ENCODE data around the gene ST6GALNAC3.
"Not testable (repeated sequence)": the region's sequence is repeated elsewhere in the genome, so short reads cannot be mapped to it uniquely, and the experiment has no call there.

ST6GALNAC3 gene

DNA sequence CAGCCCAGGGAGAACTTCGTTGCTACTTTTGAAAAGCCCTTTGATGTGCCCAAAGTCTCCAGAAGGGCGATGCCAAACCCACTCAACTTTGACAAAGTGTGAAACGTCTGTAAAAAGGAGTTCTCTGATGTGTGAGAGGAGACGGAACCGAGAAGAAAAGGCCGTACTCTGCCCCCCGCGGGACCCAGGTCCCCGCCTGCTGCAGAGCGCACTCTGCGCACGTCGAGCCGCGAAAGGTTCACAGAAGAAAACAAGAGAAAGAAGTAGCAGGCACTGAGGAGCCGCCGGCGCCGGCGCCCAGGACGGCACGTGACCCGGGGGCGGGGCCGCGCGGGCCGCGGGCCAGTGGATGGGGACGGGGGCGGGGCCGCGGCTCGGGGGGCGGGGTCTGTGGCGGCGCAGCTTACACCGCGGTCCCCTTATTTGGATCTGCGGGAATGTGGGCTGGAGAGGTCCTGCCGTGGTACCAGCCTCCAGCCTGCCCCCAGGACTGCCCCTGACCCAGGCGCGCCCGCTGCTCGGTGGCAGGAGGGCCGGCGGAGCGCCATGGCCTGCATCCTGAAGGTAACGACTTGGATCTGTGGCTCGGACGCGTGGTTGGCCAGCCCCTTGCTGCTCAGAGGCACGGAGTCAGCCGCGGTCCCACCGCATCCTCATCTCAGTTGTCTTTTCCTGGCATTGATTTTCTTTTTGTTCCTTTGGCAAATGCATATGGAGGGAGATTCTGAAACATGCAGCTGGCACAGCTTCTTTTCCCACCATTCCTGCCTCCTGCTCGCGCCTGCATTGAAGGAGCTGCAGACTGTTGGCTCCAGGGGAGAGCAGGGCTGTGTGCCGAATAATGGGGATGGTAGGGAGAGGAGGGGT, at the start of gene ST6GALNAC3:
Gene ST6GALNAC3, plus strand, starts transcription at position 426 of the 867 bp plus-strand sequence.
- in situ Hi-C loops (cut with HindIII; ENCODE audit: low sequenced_read_pairs): no loop called here

DNA sequence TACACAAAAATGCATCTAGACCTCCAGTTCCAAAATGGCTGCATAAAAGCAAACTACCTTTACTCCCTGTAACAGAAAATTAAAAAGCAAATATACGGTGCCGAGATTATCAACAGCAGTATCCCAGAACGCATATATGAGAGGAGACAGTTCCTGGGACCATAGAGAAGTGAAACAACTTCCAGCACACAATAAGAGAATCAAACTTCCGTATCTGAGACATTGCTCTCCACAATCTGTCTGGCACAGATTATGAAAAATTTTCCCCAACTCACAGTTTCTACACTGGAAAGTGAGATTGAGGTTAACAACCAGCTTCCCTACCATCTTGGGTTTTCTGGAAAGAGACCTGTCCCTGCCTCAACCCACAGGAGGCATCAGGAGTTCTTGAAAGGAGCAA, 47.2 kb upstream of the ST6GALNAC3 start:
- in situ Hi-C loops (cut with HindIII; ENCODE audit: low sequenced_read_pairs): no loop called here

DNA sequence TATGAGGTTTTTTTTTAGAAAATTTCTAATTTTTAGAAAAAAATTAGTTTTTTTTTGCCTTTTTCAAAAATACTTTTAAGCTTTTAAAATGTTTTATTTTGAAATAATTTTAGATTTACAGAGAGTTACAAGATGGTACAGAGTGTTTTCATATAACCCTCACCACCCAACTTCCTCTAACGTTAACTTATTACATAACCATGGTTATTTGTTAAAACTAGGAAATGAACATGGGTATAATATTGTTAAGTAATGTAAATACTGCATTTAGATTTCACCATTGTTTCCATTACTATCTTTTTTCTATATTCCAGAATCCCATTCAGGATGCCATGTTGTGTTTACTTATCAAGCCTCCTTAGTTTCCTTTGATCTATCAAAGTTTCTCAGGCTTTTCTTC, 45.2 kb upstream of the ST6GALNAC3 start:
- in situ Hi-C loops (cut with HindIII; ENCODE audit: low sequenced_read_pairs): no loop called here

DNA sequence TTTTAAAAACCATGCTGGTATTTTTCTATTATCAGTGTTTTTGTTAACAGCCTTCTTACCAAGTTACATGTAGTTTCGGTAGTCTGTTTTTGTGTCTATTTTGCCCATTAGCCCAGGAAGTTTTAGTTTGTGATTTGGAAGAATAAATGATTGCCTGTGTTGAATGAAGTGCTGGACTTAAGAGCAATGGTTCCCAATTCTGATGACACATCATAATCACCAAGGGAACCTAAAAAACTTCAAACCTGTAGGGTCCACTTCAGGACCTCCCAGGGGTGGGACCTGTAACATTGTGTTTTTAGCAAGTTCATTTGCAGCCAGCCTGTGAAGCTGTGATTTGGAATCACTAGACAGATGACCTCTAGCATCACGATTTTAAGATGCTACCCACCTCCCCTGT, 43.0 kb upstream of the ST6GALNAC3 start:
- in situ Hi-C loops (cut with HindIII; ENCODE audit: low sequenced_read_pairs): no loop called here

DNA sequence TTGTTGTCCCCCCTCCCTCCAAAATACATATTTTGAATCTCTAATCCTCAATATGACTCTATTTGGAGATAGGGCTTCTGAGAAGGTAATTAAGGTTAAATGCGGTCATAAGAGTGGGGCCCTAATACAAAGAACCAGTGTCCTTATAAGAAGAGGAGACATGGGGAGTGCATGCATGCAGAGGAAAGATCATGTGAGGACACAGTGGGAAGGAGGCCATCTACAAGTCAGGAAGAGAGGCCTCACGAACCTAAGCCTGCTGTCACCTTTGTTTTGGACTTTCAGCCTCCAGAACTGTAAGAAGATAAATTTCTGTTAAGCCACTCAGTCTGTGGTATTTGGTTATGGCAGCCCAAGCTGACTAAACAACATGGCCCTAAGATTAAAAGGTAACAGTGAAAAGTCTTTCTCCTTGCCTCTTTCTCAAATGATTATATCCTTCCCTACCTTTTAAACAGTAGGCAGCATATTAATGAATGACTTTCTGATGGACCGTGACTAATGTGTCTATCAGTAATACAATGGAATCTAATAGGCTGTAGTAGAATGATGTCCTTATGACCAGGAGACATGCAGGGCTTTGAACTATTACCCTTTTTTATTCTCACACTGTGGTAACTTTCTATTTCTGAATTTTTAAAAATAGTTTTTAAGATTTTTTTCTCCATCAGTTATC, 40.6 kb upstream of the ST6GALNAC3 start:
- in situ Hi-C loops (cut with HindIII; ENCODE audit: low sequenced_read_pairs): no loop called here

DNA sequence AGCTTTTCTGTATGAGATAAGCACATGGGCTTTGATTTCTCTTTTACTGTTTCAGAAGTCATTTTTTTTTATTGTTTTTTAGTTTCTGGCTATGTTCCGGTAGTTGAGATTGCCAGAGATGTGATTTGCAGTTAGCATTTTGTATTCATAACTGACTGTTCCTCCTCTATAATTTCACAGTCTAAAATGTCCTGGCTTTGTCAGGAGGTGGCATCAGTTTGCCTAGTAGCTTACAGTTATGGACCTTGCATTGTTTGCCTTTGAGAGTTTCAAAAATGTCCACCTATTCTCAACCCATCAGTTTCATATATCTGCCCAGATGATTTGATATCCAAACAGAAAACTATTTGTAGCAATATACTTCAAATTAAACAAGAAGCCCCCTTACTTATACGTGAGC, 39.5 kb upstream of the ST6GALNAC3 start:
- in situ Hi-C loops (cut with HindIII; ENCODE audit: low sequenced_read_pairs): loop anchor here (5.0 kb wide), 1 partner anchor 72 kb away; no protein-coding TSS in a partner anchor

DNA sequence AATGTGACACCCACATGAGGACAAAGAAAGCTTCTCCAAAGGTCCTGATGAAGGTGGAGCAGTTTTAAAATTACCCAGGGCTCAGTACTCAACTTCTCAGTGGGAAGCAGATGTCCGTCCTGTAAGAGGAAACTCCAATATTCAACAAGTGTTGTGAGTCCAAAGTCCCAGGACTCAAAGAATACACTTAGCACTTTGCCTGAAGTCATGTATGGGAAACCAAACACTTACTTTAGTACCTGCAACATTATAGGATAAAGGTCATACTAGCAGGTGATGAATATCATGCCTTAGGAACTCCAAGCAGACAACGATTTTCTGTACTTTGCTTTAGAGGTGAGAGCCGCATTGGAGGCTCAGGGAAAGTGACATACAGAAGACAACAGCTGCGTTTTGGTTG, 37.2 kb upstream of the ST6GALNAC3 start:
- in situ Hi-C loops (cut with HindIII; ENCODE audit: low sequenced_read_pairs): loop anchor here (5.0 kb wide), 1 partner anchor 70 kb away; no protein-coding TSS in a partner anchor

DNA sequence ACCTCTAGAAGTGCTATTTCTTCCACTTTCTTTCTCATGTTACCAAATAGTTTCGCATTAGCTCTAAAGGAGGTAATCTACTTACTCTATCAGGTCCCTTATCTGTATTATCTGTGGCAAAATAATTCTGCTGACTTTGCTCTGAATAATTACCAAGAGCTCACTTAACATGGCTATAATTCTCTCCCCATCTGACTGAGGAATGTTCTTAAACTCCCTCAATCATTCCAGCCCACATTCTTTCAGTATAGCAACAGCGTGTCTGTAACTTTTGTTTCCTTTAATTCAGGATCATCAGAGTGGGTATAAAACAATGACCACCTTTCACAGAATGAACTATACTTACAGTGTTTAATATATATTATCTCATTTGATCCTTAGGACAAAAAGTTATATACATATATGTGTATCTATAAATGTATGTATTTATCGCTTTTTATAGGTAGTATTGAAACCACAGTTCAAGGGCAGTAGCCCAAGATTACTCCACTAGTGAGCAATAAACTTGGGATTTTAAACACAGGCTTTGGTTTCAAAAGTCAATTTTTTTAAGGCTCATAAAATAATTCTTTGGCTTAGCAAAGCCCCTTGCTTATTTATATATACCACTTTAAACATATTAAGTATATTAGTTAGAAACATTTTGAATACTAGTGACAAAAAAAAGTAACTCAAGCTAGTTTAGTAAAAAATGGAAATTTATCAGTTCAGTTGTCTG, 36.1 kb upstream of the ST6GALNAC3 start:
- in situ Hi-C loops (cut with HindIII; ENCODE audit: low sequenced_read_pairs): loop anchor here (5.0 kb wide), 1 partner anchor 69 kb away; no protein-coding TSS in a partner anchor

DNA sequence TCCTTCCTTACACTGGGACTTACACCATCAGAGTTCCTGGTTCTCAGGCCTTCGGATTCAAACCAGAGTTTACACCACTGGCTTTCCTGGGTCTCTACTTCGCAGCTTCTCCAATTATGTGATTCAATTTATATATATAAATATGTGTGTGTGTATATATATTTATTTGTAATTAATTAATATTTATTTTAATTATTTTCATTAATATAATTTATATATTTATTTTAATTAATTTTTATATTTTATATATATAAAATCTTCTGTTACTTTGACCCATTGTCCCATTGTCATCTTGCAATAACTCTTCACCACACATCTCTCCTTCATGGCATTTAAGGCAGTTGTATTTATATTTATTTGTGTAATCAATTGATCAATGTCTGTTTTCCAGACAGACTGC, 28.4 kb upstream of the ST6GALNAC3 start:
- in situ Hi-C loops (cut with HindIII; ENCODE audit: low sequenced_read_pairs): no loop called here

DNA sequence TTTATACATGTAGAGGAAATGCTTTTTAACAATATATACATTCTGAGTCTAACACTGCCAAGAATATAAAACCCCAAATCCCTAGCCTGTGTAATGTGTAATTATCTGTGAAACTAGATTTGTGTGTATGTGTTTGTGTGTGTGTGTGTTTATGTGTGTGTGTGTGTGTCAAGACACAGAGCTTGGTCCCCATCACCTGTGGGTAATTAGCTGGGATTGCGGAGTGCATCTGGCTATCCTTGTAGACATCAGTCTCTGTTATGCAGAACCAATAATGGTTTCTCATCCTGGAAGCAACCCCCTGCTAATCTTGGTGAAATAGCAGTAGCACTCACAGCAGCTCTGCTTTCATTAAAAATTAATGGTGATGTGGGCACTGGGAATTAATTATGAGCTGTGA, 26.3 kb upstream of the ST6GALNAC3 start:
- in situ Hi-C loops (cut with HindIII; ENCODE audit: low sequenced_read_pairs): no loop called here

DNA sequence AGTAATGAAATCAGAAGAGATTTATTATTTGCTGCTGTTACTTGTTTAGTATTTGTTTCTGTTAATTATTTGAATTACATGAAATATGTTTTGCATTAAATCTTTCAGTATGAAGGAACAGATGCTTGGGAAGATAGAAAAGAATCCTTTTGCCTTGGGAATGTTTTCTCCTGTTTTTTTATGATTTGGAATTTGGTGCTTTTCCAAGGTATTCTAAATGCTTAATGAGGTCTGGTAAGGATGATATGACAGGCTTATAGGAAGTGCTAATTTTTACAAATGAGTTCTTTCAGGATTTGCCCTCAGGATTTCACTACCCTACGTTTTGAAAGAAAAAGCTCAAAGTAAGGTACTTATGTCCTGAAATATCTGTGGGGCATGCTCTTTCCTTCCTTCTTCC, 25.6 kb upstream of the ST6GALNAC3 start:
- in situ Hi-C loops (cut with HindIII; ENCODE audit: low sequenced_read_pairs): no loop called here

DNA sequence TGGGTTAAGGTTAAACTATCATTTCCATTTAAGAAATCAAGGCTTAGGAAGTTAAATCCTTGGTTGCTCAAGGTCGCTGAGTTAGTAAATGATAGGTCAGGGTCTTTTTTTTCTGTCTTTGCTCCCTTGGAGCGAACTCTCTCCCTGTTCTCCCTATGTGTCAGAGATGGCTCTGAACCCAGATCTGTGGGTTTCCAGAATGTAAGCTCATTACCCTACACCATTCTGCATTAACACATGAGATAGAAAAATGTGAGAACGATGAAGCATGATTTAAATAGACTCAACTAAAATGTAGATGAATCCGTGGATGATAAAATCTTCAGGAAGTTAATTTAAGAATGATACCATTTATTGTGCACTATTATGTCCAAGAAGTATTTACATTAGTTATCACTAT, 25.0 kb upstream of the ST6GALNAC3 start:
- in situ Hi-C loops (cut with HindIII; ENCODE audit: low sequenced_read_pairs): no loop called here

DNA sequence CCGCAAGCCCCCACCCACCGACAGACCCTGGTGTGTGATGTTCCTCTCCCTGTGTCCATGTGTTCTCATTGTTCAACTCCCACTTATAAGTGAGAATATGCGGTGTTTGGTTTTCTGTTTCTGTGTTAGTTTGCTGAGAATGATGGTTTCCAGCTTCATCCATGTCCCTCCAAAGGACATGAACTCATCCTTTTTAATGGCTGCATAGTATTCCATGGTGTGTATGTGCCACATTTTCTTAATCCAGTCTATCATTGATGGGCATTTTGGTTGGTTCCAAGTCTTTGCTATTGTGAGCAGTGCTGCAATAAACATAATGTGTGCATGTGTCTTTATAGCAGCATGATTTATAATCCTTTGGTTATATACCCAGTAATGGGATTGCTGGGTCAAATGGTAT, 24.5 kb upstream of the ST6GALNAC3 start:
- in situ Hi-C loops (cut with HindIII; ENCODE audit: low sequenced_read_pairs): not testable (repeated sequence)

DNA sequence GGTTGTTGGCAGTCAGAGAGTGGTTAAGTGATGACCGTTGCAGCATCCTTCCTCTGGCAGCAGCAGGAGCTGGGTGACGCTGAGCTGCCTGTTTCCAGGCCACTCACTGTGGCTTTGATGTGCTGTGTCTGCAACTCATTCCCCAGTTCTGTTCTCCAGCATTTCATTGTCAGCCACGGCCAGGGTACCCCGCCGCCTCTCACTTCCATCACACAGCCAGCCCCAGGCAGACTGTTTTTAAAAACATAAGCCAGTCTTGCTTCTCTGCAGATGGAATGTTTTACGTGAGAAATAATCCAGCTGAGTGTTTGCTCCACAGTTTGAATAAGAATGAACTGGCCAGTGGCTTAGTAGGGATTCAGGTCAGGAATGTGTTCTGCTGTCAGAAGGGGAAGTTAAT, 21.5 kb upstream of the ST6GALNAC3 start:
- in situ Hi-C loops (cut with HindIII; ENCODE audit: low sequenced_read_pairs): no loop called here

DNA sequence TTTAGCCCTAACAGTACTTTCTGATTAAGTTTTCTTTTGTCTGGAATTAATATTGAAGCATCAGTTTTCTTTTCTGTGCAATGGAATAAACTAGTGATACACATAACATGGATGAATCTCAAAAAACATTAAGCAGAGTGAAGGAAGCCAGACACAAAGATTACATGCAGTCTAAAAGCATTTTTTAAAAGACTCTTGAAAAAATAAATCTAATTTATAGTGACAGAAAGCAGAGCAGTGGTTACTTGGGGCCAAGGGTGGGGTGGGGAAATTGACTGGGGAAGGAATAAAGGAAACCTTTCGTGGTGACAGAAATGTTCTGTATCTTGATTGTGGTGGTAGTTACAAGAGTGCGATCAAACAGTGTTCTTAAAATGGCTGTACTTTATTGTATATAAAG, 20.2 kb upstream of the ST6GALNAC3 start:
- in situ Hi-C loops (cut with HindIII; ENCODE audit: low sequenced_read_pairs): no loop called here

DNA sequence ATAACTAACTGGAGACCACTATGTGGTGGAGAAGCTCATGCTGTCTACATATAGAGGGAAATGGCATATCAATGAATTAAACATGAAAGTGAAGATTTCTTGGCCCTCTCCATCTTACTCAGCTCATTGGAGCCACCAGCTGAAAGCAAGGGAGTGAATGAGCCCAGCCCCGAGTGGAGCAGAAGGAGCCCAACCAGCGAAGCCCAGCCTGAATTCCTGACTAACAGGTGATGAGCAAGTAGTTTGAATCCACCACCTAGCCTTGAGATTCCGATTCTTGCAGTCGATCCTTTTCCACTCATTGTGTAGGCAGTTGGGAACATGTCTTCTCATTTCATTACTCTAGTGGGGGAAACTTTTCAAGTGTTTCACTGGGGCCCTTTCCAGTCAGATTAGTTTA, 18.6 kb upstream of the ST6GALNAC3 start:
- in situ Hi-C loops (cut with HindIII; ENCODE audit: low sequenced_read_pairs): no loop called here

DNA sequence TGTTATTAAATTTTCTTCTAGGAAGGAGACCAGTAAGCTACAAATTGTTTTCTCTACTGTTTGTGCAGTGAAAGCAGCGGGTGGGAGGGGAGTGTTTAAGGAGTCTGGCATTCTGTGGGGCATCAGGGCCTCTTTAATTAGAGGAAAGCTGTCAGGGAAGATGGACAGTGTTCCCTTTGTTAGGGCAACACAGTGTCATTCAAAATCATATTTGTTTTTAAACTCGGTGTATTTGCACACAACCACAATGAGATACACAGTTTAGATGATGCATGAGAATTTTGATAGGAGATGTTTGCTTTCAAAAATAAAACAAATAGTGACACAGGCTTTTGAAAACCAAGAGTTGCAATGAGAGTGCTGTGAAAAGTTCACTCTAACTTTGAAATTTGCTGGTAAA, 15.1 kb upstream of the ST6GALNAC3 start:
- in situ Hi-C loops (cut with HindIII; ENCODE audit: low sequenced_read_pairs): no loop called here

DNA sequence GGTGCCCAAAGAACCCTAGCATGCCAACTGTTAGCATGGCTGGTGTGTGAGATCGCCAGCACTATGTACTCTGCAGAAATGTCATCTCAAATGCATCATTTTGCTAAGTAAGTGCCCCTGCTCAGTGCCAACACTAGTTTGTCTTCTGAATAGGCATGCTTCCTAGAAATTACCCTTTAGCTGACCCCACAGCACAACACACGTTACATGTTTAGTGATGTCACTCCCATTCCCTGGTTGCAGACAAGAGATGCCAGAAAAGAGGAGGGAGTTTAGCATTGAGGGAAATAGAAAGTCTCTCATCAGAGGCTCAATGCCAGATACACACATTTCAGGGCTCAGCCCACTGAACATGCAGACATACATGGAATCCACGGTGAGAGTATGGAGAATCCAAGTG, 9.3 kb upstream of the ST6GALNAC3 start:
- in situ Hi-C loops (cut with HindIII; ENCODE audit: low sequenced_read_pairs): loop anchor here (5.0 kb wide), 1 partner anchor 68 kb away; no protein-coding TSS in a partner anchor

DNA sequence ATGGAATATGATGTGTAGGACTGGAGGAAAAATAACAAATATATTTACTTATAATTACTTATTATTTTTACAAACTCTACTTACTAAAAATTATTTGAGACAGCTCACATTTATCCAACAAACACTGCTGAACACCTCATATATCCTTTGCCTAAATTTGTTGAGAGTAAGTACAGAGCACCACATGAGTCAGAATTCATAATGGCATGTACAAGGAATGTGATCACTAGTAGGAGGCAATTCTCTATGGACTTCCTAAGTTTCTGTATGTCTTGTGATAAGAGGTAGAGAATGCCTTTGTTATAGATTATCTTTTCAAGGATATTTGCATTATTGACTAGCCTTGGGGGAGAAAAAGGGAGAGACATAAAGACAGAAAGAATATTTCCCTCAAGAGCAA, 8.2 kb upstream of the ST6GALNAC3 start:
- in situ Hi-C loops (cut with HindIII; ENCODE audit: low sequenced_read_pairs): loop anchor here (5.0 kb wide), 1 partner anchor 69 kb away; no protein-coding TSS in a partner anchor

DNA sequence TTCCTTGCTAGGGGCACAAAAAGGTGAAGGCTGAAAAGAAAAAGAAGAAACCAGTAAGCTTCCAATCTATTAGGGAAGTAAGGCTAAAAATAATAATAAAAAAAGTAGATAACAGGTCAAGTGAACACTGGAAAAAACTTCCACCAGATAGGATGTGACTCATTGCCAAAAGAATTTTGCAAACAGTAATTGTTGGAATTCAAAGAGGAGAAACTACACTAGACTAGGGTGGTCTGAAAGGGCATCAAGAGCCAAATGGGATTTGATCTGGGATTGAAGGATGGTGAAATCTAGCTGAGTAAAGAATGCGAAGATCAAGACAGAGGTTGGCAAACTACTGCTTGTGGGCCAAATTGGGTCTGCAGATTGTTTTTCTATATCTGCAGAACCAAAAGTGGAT, 6.0 kb upstream of the ST6GALNAC3 start:
- in situ Hi-C loops (cut with HindIII; ENCODE audit: low sequenced_read_pairs): loop anchor here (5.0 kb wide), 1 partner anchor 71 kb away; no protein-coding TSS in a partner anchor

DNA sequence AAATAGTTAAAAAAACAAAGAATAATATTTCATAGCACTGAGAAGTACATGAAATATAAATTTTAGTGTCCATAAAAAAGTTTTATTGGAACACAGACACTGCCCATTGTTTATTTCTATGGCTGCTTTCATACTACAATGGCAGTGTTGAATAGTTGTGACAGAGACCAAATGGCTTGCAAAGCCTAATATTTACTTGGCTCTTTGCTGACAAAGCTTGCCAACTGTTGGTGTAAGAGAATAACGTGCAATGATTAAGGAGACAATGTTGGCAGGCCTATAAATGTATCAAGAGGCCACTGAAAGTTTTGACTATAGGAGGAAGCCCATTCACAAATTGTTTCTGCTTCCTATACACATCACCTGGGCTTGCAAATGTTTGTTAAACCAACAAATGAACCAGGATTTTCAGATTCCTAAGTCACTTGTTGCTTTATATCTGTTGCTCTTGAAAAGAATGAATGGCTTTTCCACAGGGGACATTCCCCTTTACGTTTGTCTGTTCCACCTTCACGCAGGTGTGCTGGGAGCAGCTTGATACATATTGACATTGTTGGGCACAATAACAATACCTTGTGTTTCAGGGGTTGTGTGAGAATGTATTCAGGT, 5.5 kb upstream of the ST6GALNAC3 start:
- in situ Hi-C loops (cut with HindIII; ENCODE audit: low sequenced_read_pairs): loop anchor here (5.0 kb wide), 1 partner anchor 72 kb away; no protein-coding TSS in a partner anchor

Measured in endothelial cell of hepatic sinusoid (primary cell).